ACC112 (cell line): ENCODE results near the gene PVR.
"Not testable (repeated sequence)": the region's sequence is repeated elsewhere in the genome, so short reads cannot be mapped to it uniquely, and the experiment has no call there.

Experiments
- H2AFZ ChIP-seq: fragments of 200-600 bp; sonication (generic); one replicate; pipeline ENCODE4 v1.6.0; 2017; ENCODE audit warnings: antibody characterized with exemption, low read length; ENCODE audit not compliant: unreplicated experiment
- H3K27ac ChIP-seq: fragments of 200-600 bp; sonication (generic); 2 replicates; pipeline ENCODE4 v1.5.1; 2014; ENCODE audit warnings: low read depth, mild to moderate bottlenecking, antibody characterized with exemption, low read length, moderate library complexity
- H3K27me3 ChIP-seq: fragments of 200-600 bp; sonication (generic); 2 replicates; pipeline ENCODE4 v1.6.1; 2014; ENCODE audit warnings: mild to moderate bottlenecking, antibody characterized with exemption, low read length, moderate library complexity, mixed read lengths; ENCODE audit not compliant: insufficient read depth
- H3K36me3 ChIP-seq: fragments of 200-600 bp; sonication (generic); 2 replicates; pipeline ENCODE4 v1.6.1; 2016; ENCODE audit warnings: mild to moderate bottlenecking, antibody characterized with exemption, low read length, moderate library complexity, mixed read lengths; ENCODE audit not compliant: insufficient read depth
- H3K4me1 ChIP-seq: fragments of 200-600 bp; sonication (generic); one replicate; pipeline ENCODE4 v1.6.1; 2016; ENCODE audit warnings: low read length, mixed read lengths; ENCODE audit not compliant: insufficient read depth, unreplicated experiment, control insufficient read depth
- H3K4me3 ChIP-seq: fragments of 200-600 bp; sonication (generic); 2 replicates; pipeline ENCODE4 v1.5.1; 2014; ENCODE audit warnings: mild to moderate bottlenecking, low read depth, low read length
- H3K79me2 ChIP-seq: fragments of 200-600 bp; sonication (generic); one replicate; pipeline ENCODE4 v1.6.0; 2016; ENCODE audit warnings: low read length; ENCODE audit not compliant: control insufficient read depth, unreplicated experiment, insufficient read depth

Gene PVR

DNA sequence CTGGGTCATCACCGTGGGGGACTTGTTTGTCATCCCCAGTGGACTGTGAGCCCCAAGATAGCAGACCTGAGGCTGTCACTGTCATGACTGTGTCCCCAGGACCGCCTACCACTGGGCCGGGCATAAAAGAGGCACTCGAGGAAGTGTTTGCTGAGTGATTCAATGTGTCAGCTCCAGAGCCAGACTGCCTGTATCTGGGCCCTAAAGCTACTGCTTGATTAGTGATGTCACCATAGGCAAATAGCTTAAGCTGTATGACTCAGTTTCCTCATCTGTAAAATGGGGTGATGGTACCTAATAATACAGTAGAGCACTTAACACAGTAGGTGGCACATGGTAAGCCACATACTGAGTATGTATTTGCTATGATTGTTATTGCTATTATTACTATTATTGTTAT, 16.4 kb downstream of the PVR start:
- Histone ChIP-seq H3K4me1 (no peaks in the 10 kb centered on the region), H3K36me3 (peaks cover 18% of the 10 kb centered on the region; the same call in 1 of the 2 replicates), H2AFZ (no peak overlapping the region), H3K79me2 (no peaks in the 10 kb centered on the region), H3K27me3 (no peaks in the 10 kb centered on the region), H3K27ac (no peak overlapping the region), H3K4me3 (no peak overlapping the region)

DNA sequence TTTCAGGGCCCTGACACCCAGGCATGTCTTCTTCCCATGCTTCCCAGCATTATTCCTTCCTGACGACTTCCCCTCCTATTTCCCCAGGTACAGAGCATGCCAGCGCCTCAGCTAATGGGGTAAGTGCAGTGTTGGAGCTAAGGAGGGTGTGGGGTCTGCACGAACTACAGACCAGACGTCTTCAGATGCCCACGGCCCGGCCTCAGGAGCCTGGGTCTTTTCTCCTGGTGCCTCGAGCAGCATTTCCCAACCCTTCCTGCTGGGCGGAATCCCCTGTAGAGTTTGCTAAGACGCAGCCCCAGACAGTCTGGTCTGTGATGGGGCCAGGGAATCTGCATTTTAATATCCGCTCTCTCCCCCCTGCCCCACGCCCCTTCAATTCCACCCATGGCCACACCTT, 17.5 kb downstream of the PVR start:
- Histone ChIP-seq H3K27ac (no peak overlapping the region), H3K4me3 (no peak overlapping the region), H3K27me3 (no peaks in the 10 kb centered on the region), H2AFZ (no peak overlapping the region), H3K79me2 (no peaks in the 10 kb centered on the region), H3K4me1 (no peaks in the 10 kb centered on the region), H3K36me3 (peaks cover 18% of the 10 kb centered on the region; the same call in 1 of the 2 replicates)

DNA sequence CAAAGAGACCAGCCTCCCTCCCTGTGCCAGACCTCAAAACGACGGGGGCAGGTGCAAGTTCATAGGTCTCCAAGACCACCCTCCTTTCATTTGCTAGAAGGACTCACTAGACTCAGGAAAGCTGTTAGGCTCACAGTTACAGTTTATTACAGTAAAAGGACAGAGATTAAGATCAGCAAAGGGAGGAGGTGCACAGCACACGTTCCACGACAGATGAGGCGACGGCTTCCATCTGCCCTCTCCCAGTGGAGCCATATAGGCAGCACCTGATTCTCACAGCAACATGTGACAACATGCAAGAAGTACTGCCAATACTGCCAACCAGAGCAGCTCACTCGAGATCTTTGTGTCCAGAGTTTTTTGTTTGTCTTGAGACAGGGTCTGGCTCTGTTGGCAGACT, 18.2 kb downstream of the PVR start:
- no peaks in the 10 kb centered on the region for H3K79me2 ChIP-seq
- H3K4me1 ChIP-seq = no peaks in the 10 kb centered on the region
- H3K36me3 ChIP-seq = peaks cover 18% of the 10 kb centered on the region; the same call in 1 of the 2 replicates
- H3K27me3 ChIP-seq = no peaks in the 10 kb centered on the region
- no peak overlapping the region for H2AFZ ChIP-seq
- H3K4me3 ChIP-seq = no peak overlapping the region
- no peak overlapping the region for H3K27ac ChIP-seq

DNA sequence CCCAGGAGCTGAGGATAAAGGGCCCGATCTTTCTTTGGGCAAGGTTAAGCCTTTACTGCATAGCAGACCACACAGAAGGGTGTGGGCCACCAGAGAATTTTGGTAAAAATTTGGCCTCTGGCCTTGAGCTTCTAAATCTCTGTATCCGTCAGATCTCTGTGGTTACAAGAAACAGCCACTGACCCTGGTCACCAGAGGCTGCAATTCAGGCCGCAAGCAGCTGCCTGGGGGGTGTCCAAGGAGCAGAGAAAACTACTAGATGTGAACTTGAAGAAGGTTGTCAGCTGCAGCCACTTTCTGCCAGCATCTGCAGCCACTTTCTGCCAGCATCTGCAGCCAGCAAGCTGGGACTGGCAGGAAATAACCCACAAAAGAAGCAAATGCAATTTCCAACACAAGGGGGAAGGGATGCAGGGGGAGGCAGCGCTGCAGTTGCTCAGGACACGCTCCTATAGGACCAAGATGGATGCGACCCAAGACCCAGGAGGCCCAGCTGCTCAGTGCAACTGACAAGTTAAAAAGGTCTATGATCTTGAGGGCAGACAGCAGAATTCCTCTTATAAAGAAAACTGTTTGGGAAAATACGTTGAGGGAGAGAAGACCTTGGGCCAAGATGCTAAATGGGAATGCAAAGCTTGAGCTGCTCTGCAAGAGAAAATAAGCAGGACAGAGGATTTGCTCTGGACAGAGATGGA, 19.1 kb downstream of the PVR start:
- Histone ChIP-seq H3K27me3 (no peaks in the 10 kb centered on the region), H3K4me3 (no peak overlapping the region), H3K36me3 (peaks cover 18% of the 10 kb centered on the region; the same call in 1 of the 2 replicates), H3K4me1 (no peaks in the 10 kb centered on the region), H2AFZ (no peak overlapping the region), H3K79me2 (no peaks in the 10 kb centered on the region), H3K27ac (no peak overlapping the region)

DNA sequence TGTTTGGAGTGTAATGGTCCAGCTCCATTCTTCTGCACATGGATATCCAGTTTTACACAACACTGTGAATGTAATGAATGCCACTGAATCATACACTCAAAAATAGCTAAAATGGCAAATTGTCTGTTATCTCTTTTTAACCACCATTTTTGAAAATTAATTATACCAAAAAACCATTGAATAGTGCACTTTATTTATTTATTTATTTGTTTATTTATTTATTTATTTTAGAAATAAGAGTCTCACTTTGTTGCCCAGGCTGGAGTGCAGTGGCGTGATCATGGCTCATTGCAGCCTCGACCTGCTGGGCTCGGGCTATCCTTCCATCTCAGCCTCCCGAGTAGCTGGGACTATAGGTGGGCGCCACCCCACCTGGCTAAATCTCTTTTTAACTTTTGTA, 20.3 kb downstream of the PVR start:
- Histone ChIP-seq H3K4me3 (no peak overlapping the region), H3K27ac (no peak overlapping the region), H3K4me1 (no peaks in the 10 kb centered on the region), H2AFZ (no peak overlapping the region), H3K27me3 (no peaks in the 10 kb centered on the region), H3K79me2 (no peaks in the 10 kb centered on the region), H3K36me3 (peaks cover 8% of the 10 kb centered on the region; the same call in 1 of the 2 replicates)

DNA sequence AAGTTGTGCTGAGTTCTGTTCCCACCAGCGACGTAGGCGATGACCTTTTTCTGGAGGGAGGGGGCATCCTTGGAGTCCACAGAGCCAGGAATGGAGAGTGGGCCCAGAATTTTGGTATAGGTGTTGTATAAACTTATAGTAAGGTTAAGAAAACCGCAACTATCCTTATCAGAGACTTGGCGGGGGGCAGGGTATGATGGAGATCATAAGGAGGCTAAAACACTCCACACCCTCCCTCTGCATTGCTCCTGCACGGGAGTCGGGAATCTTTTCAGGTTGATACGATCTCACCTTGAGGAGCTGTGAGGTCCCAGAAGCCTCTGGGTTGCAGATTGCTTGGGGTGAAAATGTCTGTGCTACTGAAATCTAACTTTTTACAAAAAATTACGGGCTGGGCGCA, 21.3 kb downstream of the PVR start:
- H2AFZ ChIP-seq = no peak overlapping the region
- H3K27ac ChIP-seq = no peak overlapping the region
- H3K36me3 ChIP-seq = peaks cover 8% of the 10 kb centered on the region; the same call in 1 of the 2 replicates
- no peak overlapping the region for H3K4me3 ChIP-seq
- no peaks in the 10 kb centered on the region for H3K79me2 ChIP-seq
- H3K27me3 ChIP-seq = no peaks in the 10 kb centered on the region
- H3K4me1 ChIP-seq = no peaks in the 10 kb centered on the region

DNA sequence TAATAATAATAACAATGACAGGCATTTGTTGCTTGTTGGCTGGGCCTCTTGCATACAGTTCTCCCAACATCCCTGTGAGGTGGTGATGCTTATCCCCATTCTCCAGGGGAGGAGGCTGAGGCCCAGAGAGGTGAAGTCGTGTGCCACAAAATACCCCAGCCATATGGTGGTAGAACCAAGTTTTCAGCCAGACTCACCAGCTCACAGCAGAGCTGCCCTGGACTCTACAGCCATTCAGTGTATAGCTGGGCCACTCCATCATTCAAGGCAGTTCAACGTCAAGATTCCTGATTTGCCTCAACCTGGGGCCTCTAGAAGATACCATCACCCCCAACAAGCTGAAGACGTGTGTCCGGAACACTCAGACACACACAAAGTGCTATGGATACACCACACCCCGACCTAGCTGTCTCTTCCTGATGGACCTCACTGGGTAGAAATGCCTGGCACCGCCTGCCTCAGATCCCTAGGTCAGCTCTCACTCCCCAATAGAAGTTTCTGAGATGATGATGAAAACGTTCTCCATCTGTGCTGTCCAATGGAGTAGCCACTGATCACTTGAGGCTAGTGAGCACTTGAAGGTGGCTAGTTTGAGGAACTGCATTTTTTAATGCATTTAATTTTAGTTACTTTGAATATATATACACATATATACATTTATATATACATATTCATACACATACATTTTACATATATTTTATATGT, 23.3 kb downstream of the PVR start:
- Histone ChIP-seq H3K36me3 (0 out of 2 replicates have a peak, but pooled peaks cover 1% of the 10 kb centered on the region), H3K27me3 (no peaks in the 10 kb centered on the region), H3K27ac (no peak overlapping the region), H3K4me3 (no peak overlapping the region), H3K79me2 (no peaks in the 10 kb centered on the region), H2AFZ (no peak overlapping the region), H3K4me1 (no peaks in the 10 kb centered on the region)

DNA sequence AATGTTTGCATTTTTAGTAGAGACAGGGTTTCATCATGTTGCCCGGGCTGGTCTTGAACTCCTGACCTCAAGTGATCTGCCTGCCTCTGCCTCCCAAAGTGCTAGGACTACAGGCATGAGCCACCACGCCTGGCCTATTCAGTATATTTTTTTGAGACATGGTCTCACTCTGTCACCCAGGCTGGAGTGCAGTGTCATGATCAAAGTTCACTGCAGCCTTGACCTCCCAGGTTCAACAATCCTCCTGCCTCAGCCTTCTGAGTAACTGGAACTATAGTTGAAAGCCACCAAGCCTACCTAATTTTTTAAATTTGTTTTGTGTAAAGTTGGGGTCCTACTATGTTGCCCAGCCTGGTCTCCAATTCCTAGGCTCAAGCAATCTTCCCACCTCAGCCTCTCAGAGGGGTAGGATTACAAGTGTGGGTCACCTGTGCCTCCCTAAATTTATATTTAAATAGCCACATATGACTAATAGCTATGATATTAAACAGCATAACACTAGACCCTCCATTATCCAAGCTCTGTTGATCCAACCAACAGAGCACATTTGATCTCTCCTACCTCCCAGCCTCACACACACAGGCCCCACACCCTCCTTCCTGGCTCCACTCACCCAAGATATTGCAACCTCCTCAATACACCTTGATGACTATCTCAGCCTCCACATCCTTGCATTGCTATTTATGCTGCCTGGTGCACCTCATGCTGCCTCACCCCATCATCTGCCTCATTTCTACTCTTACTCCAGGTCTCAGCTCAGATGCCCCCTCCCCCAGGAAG, 25.5 kb downstream of the PVR start:
- no peaks in the 10 kb centered on the region for H3K4me1 ChIP-seq
- no peak overlapping the region for H3K4me3 ChIP-seq
- no peak overlapping the region for H2AFZ ChIP-seq
- no peaks in the 10 kb centered on the region for H3K27me3 ChIP-seq
- H3K36me3 ChIP-seq = no peaks in the 10 kb centered on the region
- H3K79me2 ChIP-seq = no peaks in the 10 kb centered on the region
- no peak overlapping the region for H3K27ac ChIP-seq

DNA sequence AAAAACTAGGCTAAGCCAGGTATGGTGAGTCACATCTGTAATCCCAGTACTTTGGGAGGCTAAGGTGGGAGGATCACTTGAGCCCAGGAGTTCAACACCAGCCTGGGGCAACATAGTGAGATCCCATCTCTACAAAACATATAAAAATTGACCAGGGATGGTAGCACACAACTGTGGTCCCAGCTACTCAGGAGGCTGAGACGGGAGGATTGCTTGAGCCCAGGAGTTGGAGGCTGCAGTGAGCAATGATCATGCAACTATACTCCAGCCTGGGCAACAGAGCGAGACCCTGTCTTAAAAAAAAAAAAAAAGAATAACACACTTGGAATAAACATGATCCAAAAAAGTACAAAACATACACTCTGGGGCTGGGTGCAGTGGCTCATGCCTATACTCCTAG, 26.3 kb downstream of the PVR start:
- not testable (repeated sequence) for H3K27ac ChIP-seq, H2AFZ ChIP-seq, H3K4me3 ChIP-seq, H3K79me2 ChIP-seq, H3K4me1 ChIP-seq, H3K27me3 ChIP-seq, H3K36me3 ChIP-seq

DNA sequence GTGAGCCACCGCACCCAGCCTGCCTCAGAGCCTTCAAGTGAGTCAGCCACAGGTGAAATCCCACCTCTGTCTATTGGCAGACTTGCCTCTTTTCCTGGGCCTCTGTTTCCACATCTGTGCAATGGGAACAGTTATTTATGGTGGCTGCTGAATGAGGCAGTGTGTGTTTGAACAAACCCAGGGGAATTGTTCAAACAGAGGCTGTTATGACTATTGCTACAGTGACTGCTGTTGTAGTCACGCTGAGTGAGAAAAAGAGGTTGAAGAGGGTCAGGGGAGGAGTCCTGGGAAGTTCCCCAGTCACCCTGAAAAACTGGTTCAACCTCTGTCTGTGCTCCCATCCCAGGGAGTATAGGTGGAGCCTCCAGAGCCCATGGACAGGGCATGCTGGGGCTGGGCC, 27.7 kb downstream of the PVR start, which contains the start of gene CEACAM19:
CEACAM19 (plus strand) TSS at position 83 of the 400 bp plus-strand sequence. CDS start 450 bp downstream, outside the sequence.
- Histone ChIP-seq H2AFZ (no peak within 1 kb of the TSS), H3K4me1 (no peaks in the 10 kb centered on the region), H3K27ac (no peak within 1 kb of the TSS), H3K36me3 (no peaks in the 10 kb centered on the region), H3K79me2 (no peaks in the 10 kb centered on the region), H3K4me3 (no peak within 1 kb of the TSS), H3K27me3 (no peaks in the 10 kb centered on the region)
